Panc1 (cell line): ENCODE results near the gene METTL6.

ENCODE experiments used
- POLR2AphosphoS5 ChIP-seq: IDR thresholded peaks from 2 replicates; pipeline ENCODE4 v1.6.1; 2012; ENCODE audit warnings: mild to moderate bottlenecking, low read depth, low read length, moderate library complexity
- SIN3A ChIP-seq: IDR thresholded peaks from 2 replicates; pipeline ENCODE4 v1.6.1; 2012; ENCODE audit warnings: low read depth, mild to moderate bottlenecking, low read length, moderate library complexity, borderline replicate concordance; ENCODE audit not compliant: insufficient read depth
- TF ChIP-seq, protein P1 (sequence below): fragments of 450-650 bp; IDR thresholded peaks from 2 replicates; pipeline ENCODE4 v1.5.1; 2017; ENCODE audit warnings: mild to moderate bottlenecking

GRCh38 chr3:15467227-15468181, 40.2 kb upstream of the METTL6 start:
- TF ChIP-seq, protein P1, sequence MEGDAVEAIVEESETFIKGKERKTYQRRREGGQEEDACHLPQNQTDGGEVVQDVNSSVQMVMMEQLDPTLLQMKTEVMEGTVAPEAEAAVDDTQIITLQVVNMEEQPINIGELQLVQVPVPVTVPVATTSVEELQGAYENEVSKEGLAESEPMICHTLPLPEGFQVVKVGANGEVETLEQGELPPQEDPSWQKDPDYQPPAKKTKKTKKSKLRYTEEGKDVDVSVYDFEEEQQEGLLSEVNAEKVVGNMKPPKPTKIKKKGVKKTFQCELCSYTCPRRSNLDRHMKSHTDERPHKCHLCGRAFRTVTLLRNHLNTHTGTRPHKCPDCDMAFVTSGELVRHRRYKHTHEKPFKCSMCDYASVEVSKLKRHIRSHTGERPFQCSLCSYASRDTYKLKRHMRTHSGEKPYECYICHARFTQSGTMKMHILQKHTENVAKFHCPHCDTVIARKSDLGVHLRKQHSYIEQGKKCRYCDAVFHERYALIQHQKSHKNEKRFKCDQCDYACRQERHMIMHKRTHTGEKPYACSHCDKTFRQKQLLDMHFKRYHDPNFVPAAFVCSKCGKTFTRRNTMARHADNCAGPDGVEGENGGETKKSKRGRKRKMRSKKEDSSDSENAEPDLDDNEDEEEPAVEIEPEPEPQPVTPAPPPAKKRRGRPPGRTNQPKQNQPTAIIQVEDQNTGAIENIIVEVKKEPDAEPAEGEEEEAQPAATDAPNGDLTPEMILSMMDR, result no peak
- TF ChIP-seq POLR2AphosphoS5 (no peak), SIN3A (no peak)
